SK-N-SH treated with all-trans-retinoic acid at 6 μM for 48 hours (cell line): ENCODE data around the gene CRYBA1.
"Not testable (repeated sequence)": the region's sequence is repeated elsewhere in the genome, so short reads cannot be mapped to it uniquely, and the experiment has no call there.

Experiments used
- ATAC-seq: fragments of 200-7000 bp; cut with Tn5 transposase; 3 replicates; pipeline ENCODE4 v1.9.1; 2020; ENCODE audit warnings: mild to moderate bottlenecking, moderate library complexity
- BACH2 ChIP-seq: fragments of 250-450 bp; sonication (Bioruptor Pico); IDR thresholded peaks from 2 replicates; pipeline ENCODE4 v1.9.0; 2021; ENCODE audit warnings: mild to moderate bottlenecking, borderline replicate concordance
- CREB5 ChIP-seq: fragments of 250-450 bp; sonication (Bioruptor Pico); IDR thresholded peaks from 2 replicates; pipeline ENCODE4 v1.5.1; 2020; ENCODE audit warnings: low read depth, mild to moderate bottlenecking, moderate library complexity
- CSDC2 ChIP-seq: fragments of 250-450 bp; sonication (Bioruptor Pico); IDR thresholded peaks from 2 replicates; pipeline ENCODE4 v1.5.0; 2020; ENCODE audit warnings: mild to moderate bottlenecking, moderate library complexity
- ESRRG ChIP-seq: fragments of 250-450 bp; sonication (Bioruptor Pico); IDR thresholded peaks from 2 replicates; pipeline ENCODE4 v1.6.1; 2021; ENCODE audit warnings: mild to moderate bottlenecking
- ISL1 ChIP-seq: fragments of 250-450 bp; sonication (Bioruptor Pico); IDR thresholded peaks from 2 replicates; pipeline ENCODE4 v2.1.2; 2022; ENCODE audit warnings: mild to moderate bottlenecking, moderate library complexity
- OSR1 ChIP-seq: fragments of 250-450 bp; sonication (Bioruptor Pico); IDR thresholded peaks from 2 replicates; pipeline ENCODE4 v1.8.0; 2022; ENCODE audit warnings: moderate library complexity, mild to moderate bottlenecking, inconsistent platforms
- PATZ1 ChIP-seq: fragments of 250-450 bp; sonication (Bioruptor Pico); IDR thresholded peaks from 2 replicates; pipeline ENCODE4 v1.8.0; 2020; ENCODE audit warnings: mild to moderate bottlenecking, moderate library complexity, borderline replicate concordance
- POU6F1 ChIP-seq: fragments of 250-450 bp; sonication (Bioruptor Pico); IDR thresholded peaks from 2 replicates; pipeline ENCODE4 v1.8.0; 2021; ENCODE audit warnings: low read depth, mild to moderate bottlenecking, moderate library complexity, borderline replicate concordance
- PPARA ChIP-seq: fragments of 250-450 bp; sonication (Bioruptor Pico); IDR thresholded peaks from 2 replicates; pipeline ENCODE4 v1.5.0; 2020; ENCODE audit warnings: mild to moderate bottlenecking, borderline replicate concordance
- RARB ChIP-seq: fragments of 250-450 bp; sonication (Bioruptor Pico); IDR thresholded peaks from 2 replicates; pipeline ENCODE4 v1.8.0; 2021; ENCODE audit warnings: mild to moderate bottlenecking, moderate library complexity
- SNAI2 ChIP-seq: fragments of 250-450 bp; sonication (Bioruptor Pico); IDR thresholded peaks from 2 replicates; pipeline ENCODE4 v1.5.0; 2020; ENCODE audit warnings: mild to moderate bottlenecking, moderate library complexity
- TCF4 ChIP-seq: fragments of 250-450 bp; sonication (Bioruptor Pico); IDR thresholded peaks from 2 replicates; pipeline ENCODE4 v1.8.0; 2021; ENCODE audit warnings: mild to moderate bottlenecking, moderate library complexity, borderline replicate concordance
- TOX ChIP-seq: fragments of 250-450 bp; sonication (Bioruptor Pico); IDR thresholded peaks from 2 replicates; pipeline ENCODE4 v1.8.0; 2021; ENCODE audit warnings: mild to moderate bottlenecking, moderate library complexity, borderline replicate concordance
- TSHZ2 ChIP-seq: fragments of 250-450 bp; sonication (Bioruptor Pico); IDR thresholded peaks from 2 replicates; pipeline ENCODE4 v1.5.0; 2020; ENCODE audit warnings: mild to moderate bottlenecking, moderate library complexity
- ZC3H10 ChIP-seq: fragments of 250-450 bp; sonication (Bioruptor Pico); IDR thresholded peaks from 2 replicates; pipeline ENCODE4 v1.5.1; 2021; ENCODE audit warnings: mild to moderate bottlenecking, moderate library complexity
- ZFP3 ChIP-seq: fragments of 250-450 bp; sonication (Bioruptor Pico); IDR thresholded peaks from 2 replicates; pipeline ENCODE4 v1.5.0; 2020; ENCODE audit warnings: mild to moderate bottlenecking, moderate library complexity
- ZFP30 ChIP-seq: fragments of 450-650 bp; formaldehyde crosslinking; IDR thresholded peaks from 2 replicates; pipeline ENCODE4 v1.5.0; 2022; ENCODE audit warnings: mild to moderate bottlenecking, moderate library complexity
- ZNF70 ChIP-seq: fragments of 450-650 bp; formaldehyde crosslinking; IDR thresholded peaks from 2 replicates; pipeline ENCODE4 v1.5.0; 2020; ENCODE audit warnings: mild to moderate bottlenecking, moderate library complexity
- ZNF8 ChIP-seq: fragments of 450-650 bp; formaldehyde crosslinking; IDR thresholded peaks from 2 replicates; pipeline ENCODE4 v1.5.0; 2020; ENCODE audit warnings: mild to moderate bottlenecking, moderate library complexity

CRYBA1 gene

GRCh38 chr17:29246628-29247027, at the start of gene CRYBA1:
Gene CRYBA1, plus strand, starts transcription at chr17:29246859. Its CDS starts 5 bp downstream, at chr17:29246864.
- no peak for TF ChIP-seq ZFP3
- TF ChIP-seq ZNF70 (CRISPR knock-in tag), result no peak
- TF ChIP-seq OSR1 (CRISPR knock-in tag), result no peak
- TF ChIP-seq PATZ1 (CRISPR knock-in tag), result no peak
- TF ChIP-seq ZNF8 (CRISPR knock-in tag), result no peak
- no peak for TF ChIP-seq TCF4
- no peak for TF ChIP-seq PPARA
- no peak for TF ChIP-seq ISL1 (CRISPR knock-in tag)
- TF ChIP-seq BACH2 (CRISPR knock-in tag), result no peak
- TF ChIP-seq POU6F1 (CRISPR knock-in tag), result no peak
- no peak for TF ChIP-seq RARB
- TF ChIP-seq ZFP30 (CRISPR knock-in tag), result no peak
- TF ChIP-seq ZC3H10, result no peak
- TF ChIP-seq ESRRG (CRISPR knock-in tag), result no peak
- no peak for ATAC-seq

- no peak for ATAC-seq
- TF ChIP-seq TCF4 (no peak), SNAI2 (CRISPR knock-in tag) (no peak), ZFP30 (CRISPR knock-in tag) (no peak), CSDC2 (CRISPR knock-in tag) (no peak), ZNF70 (CRISPR knock-in tag) (no peak), CREB5 (CRISPR knock-in tag) (no peak), RARB (no peak), ESRRG (CRISPR knock-in tag) (no peak), TSHZ2 (CRISPR knock-in tag) (no peak)
These were observed 49.0 kb upstream of the CRYBA1 start for GRCh38 chr17:29197516-29198272.

- ATAC-seq, result not testable (repeated sequence)
These were observed 42.4 kb upstream of the CRYBA1 start for GRCh38 chr17:29204068-29204804.

- no peak for ATAC-seq
- TF ChIP-seq ZNF8 (CRISPR knock-in tag) (no peak), PATZ1 (CRISPR knock-in tag) (no peak), CREB5 (CRISPR knock-in tag) (no peak), ZFP3 (no peak), TSHZ2 (CRISPR knock-in tag) (no peak), ESRRG (CRISPR knock-in tag) (no peak), TOX (CRISPR knock-in tag) (no peak)
These were observed 41.6 kb upstream of the CRYBA1 start for GRCh38 chr17:29205047-29205446.
